HCT116 (cell line): Measurements from ENCODE around the gene PTBP1. TPM values are rescaled to one million over a fixed set of nuclear protein-coding genes. Genes with fewer than 3 reads are reported as not detected.

Source experiments
- ATAC-seq: fragments of 200-7000 bp; cut with Tn5 transposase; 2 replicates; pipeline ENCODE4 v1.9.1; 2020; ENCODE audit warnings: mild to moderate bottlenecking, moderate library complexity
- BruUV-seq: library from RNA; stranded (reverse); fragments of 400-500 nt; replicated peaks from 2 replicates; lab custom pipeline; 2021; lab: Mats Ljungman, UMichigan
- CTCF ChIA-PET: fragments of 300-600 bp; sonication (Branson Sonifier 250); formaldehyde crosslinking; loops from one replicate; lab custom pipeline; 2021; ENCODE audit warnings: antibody characterized with exemption; lab: Charles Lee
- POLR2A ChIA-PET: fragments of 300-600, 350-600 bp; sonication (Branson Sonifier 250); formaldehyde crosslinking; loops from one replicate; lab custom pipeline; 2021; ENCODE audit warnings: antibody characterized with exemption; lab: Charles Lee
- RAD21 ChIA-PET, 2 experiments: fragments of 300-600 bp; sonication (Branson Sonifier 250); formaldehyde crosslinking; loops; one replicate each; lab custom pipeline; 2023; ENCODE audit warnings: low total read pairs in 2 of 2; ENCODE audit not compliant: uncharacterized antibody in 2 of 2, unreplicated experiment in 2 of 2, low non-redundant PET in 1 of 2; lab: Charles Lee
- DNase-seq: peaks from one replicate; pipeline ENCODE4 v3.0.0-alpha.2; 2010; ENCODE audit warnings: low read depth, low spot score
- H2AFZ ChIP-seq: fragments of 200-600 bp; shearing (Covaris generic), sonication (generic); 2 replicates; pipeline ENCODE4 v1.6.1; 2017; ENCODE audit warnings: low read depth, mixed run types, mixed read lengths, antibody characterized with exemption, low read length; ENCODE audit not compliant: poor library complexity, severe bottlenecking
- H3K27ac ChIP-seq: 2 replicates; pipeline ENCODE4 v1.5.1; 2012; ENCODE audit warnings: low read depth, low read length
- H3K27me3 ChIP-seq: fragments of 200-600 bp; sonication (generic); 2 replicates; pipeline ENCODE4 v1.6.1; 2016; ENCODE audit warnings: mixed run types, low read length, mixed read lengths; ENCODE audit not compliant: insufficient read depth
- H3K36me3 ChIP-seq, 2 experiments: fragments of 200-500 bp in 1 of 2; fragments of 200-600 bp in 1 of 2; sonication (Bioruptor generic) in 1 of 2; sonication (generic) in 1 of 2; 2 replicates each; pipeline versions ENCODE4 v1.5.1 to v1.6.1; 2014 to 2016; ENCODE audit warnings: low read length in 2 of 2, inconsistent platforms in 1 of 2, mixed read lengths in 1 of 2, mixed run types in 1 of 2; ENCODE audit not compliant: insufficient read depth in 2 of 2, control insufficient read depth in 1 of 2
- H3K4me1 ChIP-seq, 2 experiments: fragments of 200-600 bp in 1 of 2; sonication (generic) in 1 of 2; 2 replicates each; pipeline versions ENCODE4 v1.5.1 to v1.6.1; 2012 to 2017; ENCODE audit warnings: low read length in 2 of 2, inconsistent platforms in 1 of 2, mild to moderate bottlenecking in 1 of 2, mixed read lengths in 1 of 2, mixed run types in 1 of 2, moderate library complexity in 1 of 2; ENCODE audit not compliant: insufficient read depth in 2 of 2, control insufficient read depth in 1 of 2
- H3K4me2 ChIP-seq: fragments of 200-600 bp; sonication (generic); 2 replicates; pipeline ENCODE4 v1.6.1; 2017; ENCODE audit warnings: mixed run types, low read length, mixed read lengths
- H3K4me3 ChIP-seq, 2 experiments: fragments of 200-600 bp in 1 of 2; sonication (generic) in 1 of 2; replicated peaks in 1 of 2; 2 replicates each; pipeline ENCODE4 v1.5.1; 2011 to 2016; ENCODE audit warnings: low read length in 2 of 2, control low read depth in 1 of 2, low read depth in 1 of 2, mild to moderate bottlenecking in 1 of 2, mixed read lengths in 1 of 2, mixed run types in 1 of 2
- H3K79me2 ChIP-seq: fragments of 200-600 bp; sonication (generic); 2 replicates; pipeline ENCODE4 v1.6.1; 2017; ENCODE audit warnings: mild to moderate bottlenecking, mixed run types, low read length, moderate library complexity, mixed read lengths; ENCODE audit not compliant: insufficient read depth
- H3K9ac ChIP-seq: fragments of 200-600 bp; sonication (generic); 2 replicates; pipeline ENCODE4 v1.6.1; 2016; ENCODE audit warnings: low read length, mixed read lengths
- H3K9me2 ChIP-seq: fragments of 200-600 bp; sonication (generic), shearing (Covaris generic); 2 replicates; pipeline ENCODE4 v1.6.1; 2017; ENCODE audit warnings: mixed run types, mild to moderate bottlenecking, moderate library complexity; ENCODE audit not compliant: insufficient read depth
- H3K9me3 ChIP-seq, 2 experiments: fragments of 200-500 bp in 1 of 2; fragments of 200-600 bp in 1 of 2; sonication (Bioruptor generic) in 1 of 2; sonication (generic) in 1 of 2; 2 replicates each; pipeline ENCODE4 v1.6.1; 2014 to 2017; ENCODE audit warnings: low read length in 2 of 2, mixed read lengths in 2 of 2, inconsistent platforms in 1 of 2, low read depth in 1 of 2, mild to moderate bottlenecking in 1 of 2, mixed run types in 1 of 2, moderate library complexity in 1 of 2; ENCODE audit not compliant: control insufficient read depth in 1 of 2, insufficient read depth in 1 of 2
- H4K20me1 ChIP-seq: fragments of 200-600 bp; sonication (generic), shearing (Covaris generic); 2 replicates; pipeline ENCODE4 v1.6.1; 2017; ENCODE audit warnings: mixed run types, mild to moderate bottlenecking, moderate library complexity; ENCODE audit not compliant: insufficient read depth
- CBX3 ChIP-seq: IDR thresholded peaks from 2 replicates; pipeline ENCODE4 v1.6.1; 2012; ENCODE audit warnings: low read depth
- CTCF ChIP-seq, 3 experiments: fragments of 200-600 bp in 1 of 3; sonication (generic) in 1 of 3; IDR thresholded peaks in 2 of 3; conservative IDR thresholded peaks in 1 of 3; 2 replicates each; pipeline ENCODE4 v1.5.1; 2012 to 2017; ENCODE audit warnings: low read depth in 2 of 3, low read length in 2 of 3, antibody characterized with exemption in 1 of 3, borderline replicate concordance in 1 of 3, control low read depth in 1 of 3, mild to moderate bottlenecking in 1 of 3, mixed read lengths in 1 of 3, mixed run types in 1 of 3, moderate library complexity in 1 of 3; ENCODE audit not compliant: insufficient read depth in 1 of 3
- EGR1 ChIP-seq: IDR thresholded peaks from 2 replicates; pipeline ENCODE4 v1.6.1; 2012; ENCODE audit warnings: low read depth
- ELF1 ChIP-seq: IDR thresholded peaks from 2 replicates; pipeline ENCODE4 v1.6.1; 2012; ENCODE audit warnings: low read depth, borderline replicate concordance
- EZH2 ChIP-seq: fragments of 200-600 bp; sonication (generic); IDR thresholded peaks from 2 replicates; pipeline ENCODE4 v1.6.1; 2017; ENCODE audit warnings: antibody characterized with exemption, mixed run types
- FOSL1 ChIP-seq: IDR thresholded peaks from 2 replicates; pipeline ENCODE4 v1.6.1; 2012; ENCODE audit warnings: low read depth
- JUND ChIP-seq: IDR thresholded peaks from 2 replicates; pipeline ENCODE4 v1.6.1; 2012
- POLR2A ChIP-seq: IDR thresholded peaks from 2 replicates; pipeline ENCODE4 v1.7.0; 2011; ENCODE audit warnings: borderline replicate concordance; ENCODE audit not compliant: insufficient read depth, insufficient read length; ENCODE audit errors: extremely low read depth
- POLR2AphosphoS5 ChIP-seq: IDR thresholded peaks from 2 replicates; pipeline ENCODE4 v1.6.1; 2011; ENCODE audit warnings: mild to moderate bottlenecking, low read depth, low read length, moderate library complexity
- TCF7L2 ChIP-seq: IDR thresholded peaks from 2 replicates; pipeline ENCODE4 v1.7.0; 2011; ENCODE audit warnings: borderline replicate concordance, inconsistent platforms; ENCODE audit not compliant: insufficient read depth, insufficient read length; ENCODE audit errors: extremely low read depth
- ZBTB33 ChIP-seq: IDR thresholded peaks from 2 replicates; pipeline ENCODE4 v1.6.1; 2011; ENCODE audit warnings: mild to moderate bottlenecking, low read length, moderate library complexity; ENCODE audit not compliant: insufficient replicate concordance; ENCODE audit errors: extremely low read depth
- ZNF274 ChIP-seq: fragments of 200-500 bp; sonication (Bioruptor generic); IDR thresholded peaks from 2 replicates; pipeline ENCODE4 v1.6.1; 2014; ENCODE audit warnings: mild to moderate bottlenecking, low read depth, low read length, inconsistent platforms
- intact Hi-C: fragments of 100-400 bp; cut with micrococcal nuclease; formaldehyde crosslinking; loops from 2 replicates; pipeline ENCODE4 v1.10.0; 2022
- total RNA-seq: library from RNA; stranded (reverse); gene quantifications from one replicate; pipeline ENCODE4 v1.2.1, GENCODE V29; 2021; ENCODE audit not compliant: unreplicated experiment

PTBP1 gene
- total RNA-seq, 1 experiment from 2014 or later = 676 TPM

- Histone ChIP-seq H3K4me2 (no peak overlapping the region), H3K27me3 (no peaks in the 10 kb centered on the region), H4K20me1 (no peaks in the 10 kb centered on the region), H3K27ac (no peak overlapping the region), H3K9me3 (no peaks in the 10 kb centered on the region), H3K79me2 (no peaks in the 10 kb centered on the region), H3K4me1 (peaks cover 0 to 4% of the 10 kb centered on the region in 2 experiments; a peak in 1 of 4 replicates), H2AFZ (no peak overlapping the region), H3K36me3 (no peaks in the 10 kb centered on the region), H3K4me3 (no peak overlapping the region), H3K9ac (no peak overlapping the region), H3K9me2 (no peaks in the 10 kb centered on the region)
- ChIA-PET POLR2A (no interaction called here), RAD21 (no interaction called here), CTCF (no interaction called here)
- DNase-seq (no peak), ATAC-seq (no peak)
- no TSS peak for BruUV-seq
- TF ChIP-seq CTCF (IDR thresholded peaks at IDR 0.05 in 2 of 3, conservative IDR thresholded peaks at IDR 0.05 in 1 of 3; ENCODE audit: borderline replicate concordance in 1 of 3, insufficient read depth in 1 of 3, low read depth in 2 of 3, low read length in 2 of 3) (no peak), EGR1 (no peak), CBX3 (no peak), ELF1 (no peak), ZBTB33 (no peak), FOSL1 (no peak), POLR2A (no peak), TCF7L2 (no peak), POLR2AphosphoS5 (no peak), ZNF274 (no peak), JUND (no peak), EZH2 (no peak)
- intact Hi-C loops = no loop called here
Observed at GRCh38 chr19:776549-776948, 20.7 kb upstream of the PTBP1 start.
